HTR-8/SVneo (cell line): ENCODE data around the gene ESRRA.
A peak's percentile ranks its signal among the peaks of the same experiment; 100 is the strongest.

Source experiments
- DNase-seq: peaks from one replicate; pipeline ENCODE4 v3.0.0; 2011; ENCODE audit warnings: low spot score, mixed read lengths; ENCODE audit not compliant: insufficient read length
- FAIRE-seq: peaks from 2 replicates; lab custom pipeline; 2011; peaks lifted over from hg19 to GRCh38; lab: Jason Lieb, UNC

The ESRRA gene

GRCh38 chr11:64305075-64305690 lies at the start of gene ESRRA:
Gene ESRRA (plus strand): TSS chr11:64305524. CDS start chr11:64307180, 1,656 bp downstream.
- FAIRE-seq, result peak; percentile 77
- peak; percentile 94 for DNase-seq

- no peak for DNase-seq
- no peak for FAIRE-seq
Measured at GRCh38 chr11:64256300-64256699, 49.0 kb upstream of the ESRRA start.

GRCh38 chr11:64258356-64258755 lies 47.0 kb upstream of the ESRRA start:
- DNase-seq (no peak), FAIRE-seq (no peak)

- no peak for FAIRE-seq
Measured at GRCh38 chr11:64258946-64259532, 46.3 kb upstream of the ESRRA start.

GRCh38 chr11:64259533-64260067 lies 45.7 kb upstream of the ESRRA start:
- DNase-seq, result no peak
- FAIRE-seq, result no peak

More at GRCh38 chr11:64258946-64259532, 46.3 kb upstream of the ESRRA start:
- no peak for DNase-seq

GRCh38 chr11:64260147-64260708 lies 45.1 kb upstream of the ESRRA start:
- DNase-seq (no peak), FAIRE-seq (no peak)

- DNase-seq (no peak), FAIRE-seq (no peak)
Measured at GRCh38 chr11:64261556-64262080, 43.7 kb upstream of the ESRRA start.

GRCh38 chr11:64262271-64263002 lies 42.9 kb upstream of the ESRRA start:
- no peak for FAIRE-seq
- no peak for DNase-seq

GRCh38 chr11:64263021-64263946 lies 42.0 kb upstream of the ESRRA start:
- DNase-seq (no peak), FAIRE-seq (no peak)

GRCh38 chr11:64263947-64264317 lies 41.4 kb upstream of the ESRRA start:
- no peak for FAIRE-seq
- no peak for DNase-seq

GRCh38 chr11:64264371-64264852 lies 40.9 kb upstream of the ESRRA start:
- DNase-seq, result no peak

GRCh38 chr11:64265176-64266160 lies 39.9 kb upstream of the ESRRA start:
- FAIRE-seq (no peak), DNase-seq (no peak)

More at GRCh38 chr11:64264371-64264852, 40.9 kb upstream of the ESRRA start:
- FAIRE-seq, result no peak

GRCh38 chr11:64266339-64266738 lies 39.0 kb upstream of the ESRRA start:
- no peak for DNase-seq
- no peak for FAIRE-seq

GRCh38 chr11:64267207-64267945 lies 37.9 kb upstream of the ESRRA start:
- no peak for DNase-seq

GRCh38 chr11:64268025-64268892 lies 37.1 kb upstream of the ESRRA start:
- DNase-seq (peak; percentile 7), FAIRE-seq (no peak)

More at GRCh38 chr11:64267207-64267945, 37.9 kb upstream of the ESRRA start:
- FAIRE-seq, result no peak

GRCh38 chr11:64268893-64269539 lies 36.3 kb upstream of the ESRRA start:
- peak; percentile 18 for DNase-seq
- no peak for FAIRE-seq
